Esophagus squamous epithelium (tissue), 4 donors: ENCODE measurements around the gene ZMYND10.

ENCODE experiments used
- CTCF ChIP-seq, 6 experiments: fragments of 450-650 bp in 4 of 6; fragments of 200-600 bp in 2 of 6; sonication (generic) in 2 of 6; IDR thresholded peaks; one replicate each; pipeline ENCODE4 v1.5.1; 2016 to 2019; ENCODE audit warnings: antibody characterized with exemption in 6 of 6, mild to moderate bottlenecking in 4 of 6, moderate library complexity in 4 of 6
- POLR2A ChIP-seq, 4 donors: fragments of 450-650 bp; IDR thresholded peaks; one replicate each; pipeline ENCODE4 v1.6.1; 2017; ENCODE audit warnings: antibody characterized with exemption in 4 of 4, mild to moderate bottlenecking in 4 of 4, moderate library complexity in 3 of 4

- no peak for TF ChIP-seq POLR2A (IDR thresholded peaks at IDR 0.05)
- TF ChIP-seq CTCF (IDR thresholded peaks at IDR 0.05), result no peak
Measured at GRCh38 chr3:50390508-50391224, 45.1 kb upstream of the ZMYND10 start.
